H1 (cell line): Measurements from ENCODE around the gene DAPK1.

Experiments
- BRCA1 ChIP-seq: IDR thresholded peaks from 2 replicates; pipeline ENCODE4 v1.6.1; 2012; ENCODE audit warnings: low read depth, low read length, improper control_type of control experiment
- CTCF ChIP-seq, 3 experiments: IDR thresholded peaks; 1 replicate in 2 of 3; 2 replicates in 1 of 3; pipeline versions ENCODE4 v1.5.1 to v1.6.1; 2011; ENCODE audit warnings: low read length in 3 of 3, mild to moderate bottlenecking in 3 of 3, inconsistent platforms in 2 of 3, low read depth in 1 of 3, moderate library complexity in 1 of 3; ENCODE audit not compliant: insufficient read depth in 1 of 3; ENCODE audit errors: control extremely low read depth in 1 of 3
- EZH2 ChIP-seq: fragments of 200-600 bp; sonication (generic); IDR thresholded peaks from 2 replicates; pipeline ENCODE4 v1.7.1; 2012; ENCODE audit warnings: low read depth, mild to moderate bottlenecking, moderate library complexity, low read length, inconsistent platforms; ENCODE audit not compliant: severe bottlenecking
- YY1 ChIP-seq: IDR thresholded peaks from 2 replicates; pipeline ENCODE4 v1.6.1; 2011; ENCODE audit warnings: low read depth, mild to moderate bottlenecking, low read length

- TF ChIP-seq CTCF (IDR thresholded peaks at IDR 0.05; ENCODE audit: control extremely low read depth in 1 of 3, insufficient read depth in 1 of 3, low read depth in 1 of 3, low read length in 3 of 3): no peak
- TF ChIP-seq EZH2: no peak
- no peak for TF ChIP-seq YY1
- no peak for TF ChIP-seq BRCA1
Measured at GRCh38 chr9:87579781-87580541, 82.3 kb downstream of the DAPK1 start.
